ENCODE results near the gene LUZP2.

The LUZP2 gene

GRCh38 chr11:24859801-24860300 lies 363.0 kb downstream of the LUZP2 start:
- no peak for TF ChIP-seq CTCF (IDR thresholded peaks at IDR 0.05; ENCODE audit: insufficient read depth, low read depth, low read length, missing control alignments)
- no peak overlapping the region for H3K4me3 ChIP-seq (ENCODE audit: low read length)
- DNase-seq (ENCODE audit: low read depth): no peak

- no peak for DNase-seq (ENCODE audit: low read depth)
- TF ChIP-seq CTCF (IDR thresholded peaks at IDR 0.05; ENCODE audit: insufficient read depth, low read depth, low read length, missing control alignments): no peak
- H3K4me3 ChIP-seq (ENCODE audit: low read length): no peak overlapping the region
These were observed 364.6 kb downstream of the LUZP2 start for GRCh38 chr11:24861440-24861839.

- no peak for TF ChIP-seq CTCF (IDR thresholded peaks at IDR 0.05; ENCODE audit: insufficient read depth, low read depth, low read length, missing control alignments)
- no peak for DNase-seq (ENCODE audit: low read depth)
These were observed 369.9 kb downstream of the LUZP2 start for GRCh38 chr11:24866743-24867142.

GRCh38 chr11:24870048-24870447 lies 373.2 kb downstream of the LUZP2 start:
- no peak overlapping the region for H3K4me3 ChIP-seq (ENCODE audit: low read length)
- DNase-seq (ENCODE audit: low read depth): no peak
- TF ChIP-seq CTCF (IDR thresholded peaks at IDR 0.05; ENCODE audit: insufficient read depth, low read depth, low read length, missing control alignments): no peak

More at GRCh38 chr11:24866743-24867142, 369.9 kb downstream of the LUZP2 start:
- H3K4me3 ChIP-seq (ENCODE audit: low read length): no peak overlapping the region

GRCh38 chr11:24872186-24872585 lies 375.3 kb downstream of the LUZP2 start:
- TF ChIP-seq CTCF (IDR thresholded peaks at IDR 0.05; ENCODE audit: insufficient read depth, low read depth, low read length, missing control alignments): no peak
- DNase-seq (ENCODE audit: low read depth): no peak
- no peak overlapping the region for H3K4me3 ChIP-seq (ENCODE audit: low read length)

- TF ChIP-seq CTCF (IDR thresholded peaks at IDR 0.05; ENCODE audit: insufficient read depth, low read depth, low read length, missing control alignments): no peak
These were observed 375.9 kb downstream of the LUZP2 start for GRCh38 chr11:24872651-24873311.

GRCh38 chr11:24880962-24881361 lies 384.1 kb downstream of the LUZP2 start:
- no peak for DNase-seq (ENCODE audit: low read depth)
- H3K4me3 ChIP-seq (ENCODE audit: low read length): no peak overlapping the region
- no peak for TF ChIP-seq CTCF (IDR thresholded peaks at IDR 0.05; ENCODE audit: insufficient read depth, low read depth, low read length, missing control alignments)

More at GRCh38 chr11:24872651-24873311, 375.9 kb downstream of the LUZP2 start:
- no peak for DNase-seq (ENCODE audit: low read depth)
- H3K4me3 ChIP-seq (ENCODE audit: low read length): no peak overlapping the region
